HG03442 (cell line): Measurements from ENCODE around the gene CAMTA2.

Experiments
- ATAC-seq: cut with Tn5 transposase; IDR thresholded peaks from one replicate; pipeline ENCODE4 v1.9.1; 2021; ENCODE audit warnings: mild to moderate bottlenecking, moderate library complexity; ENCODE audit not compliant: unreplicated experiment

CAMTA2 gene

GRCh38 chr17:4947411-4948165 lies 39.9 kb downstream of the CAMTA2 start:
- ATAC-seq: no peak

GRCh38 chr17:4947010-4947410 lies 40.5 kb downstream of the CAMTA2 start:
- ATAC-seq: no peak

GRCh38 chr17:4946312-4946976 lies 41.0 kb downstream of the CAMTA2 start:
- no peak for ATAC-seq

- no peak for ATAC-seq
Observed at GRCh38 chr17:4945944-4946280, 41.6 kb downstream of the CAMTA2 start.

GRCh38 chr17:4945176-4945943 lies 42.1 kb downstream of the CAMTA2 start:
- peak; percentile 20 for ATAC-seq

- ATAC-seq: no peak
Observed at GRCh38 chr17:4944554-4945175, 42.8 kb downstream of the CAMTA2 start.

- ATAC-seq: no peak
Observed at GRCh38 chr17:4944163-4944553, 43.3 kb downstream of the CAMTA2 start.

GRCh38 chr17:4942760-4943508 lies 44.5 kb downstream of the CAMTA2 start:
- ATAC-seq: no peak

- no peak for ATAC-seq
Observed at GRCh38 chr17:4941319-4941610, 46.2 kb downstream of the CAMTA2 start.

GRCh38 chr17:4940555-4941318 lies 46.7 kb downstream of the CAMTA2 start:
- ATAC-seq: no peak

GRCh38 chr17:4939796-4940554 lies 47.5 kb downstream of the CAMTA2 start, which contains the start of the genes RNF167 and SLC25A11:
Gene RNF167, plus strand, starts transcription at chr17:4940268. Its CDS starts 642 bp downstream, at chr17:4940910.
Gene SLC25A11, minus strand, starts transcription at chr17:4940046. Its CDS starts 136 bp downstream, at chr17:4939910.
- peak; percentile 78 for ATAC-seq

- ATAC-seq: peak; percentile 11
Observed at GRCh38 chr17:4939546-4939795, 48.0 kb downstream of the CAMTA2 start.

GRCh38 chr17:4938688-4939545 lies 48.6 kb downstream of the CAMTA2 start:
- ATAC-seq: no peak

GRCh38 chr17:4938069-4938491 lies 49.4 kb downstream of the CAMTA2 start:
- ATAC-seq: no peak

GRCh38 chr17:4937553-4937952 lies 49.9 kb downstream of the CAMTA2 start:
- no peak for ATAC-seq

GRCh38 chr17:4936436-4936835 lies 51.0 kb downstream of the CAMTA2 start:
- ATAC-seq: no peak

- ATAC-seq: no peak
Observed at GRCh38 chr17:4935650-4936049, 51.8 kb downstream of the CAMTA2 start.

GRCh38 chr17:4934173-4934979 lies 53.1 kb downstream of the CAMTA2 start:
- peak; percentile 30 for ATAC-seq
